CD14-positive monocyte (primary cell): ENCODE results near the gene STAP2. TPM values are rescaled to one million over a fixed set of nuclear protein-coding genes. Genes with fewer than 3 reads are reported as not detected.

Experiments used
- DNase-seq, 3 donors: peaks; one replicate each; pipeline ENCODE4 v3.0.0-alpha.2; 2011 to 2022
- H2AFZ ChIP-seq: 2 replicates; pipeline ENCODE4 v1.6.0; 2012; ENCODE audit warnings: mild to moderate bottlenecking, low read depth, low read length, inconsistent platforms; ENCODE audit not compliant: insufficient read depth, poor library complexity, severe bottlenecking
- H3K27ac ChIP-seq, 2 donors: 1 replicate in 1 of 2; 2 replicates in 1 of 2; pipeline ENCODE4 v1.5.1; 2012 to 2013; ENCODE audit warnings: low read length in 2 of 2, control low read depth in 1 of 2, inconsistent platforms in 1 of 2, low read depth in 1 of 2, mild to moderate bottlenecking in 1 of 2
- H3K27me3 ChIP-seq, 2 donors: one replicate each; pipeline versions ENCODE4 v1.6.0 to v1.6.1; 2011 to 2013; ENCODE audit warnings: low read length in 2 of 2; ENCODE audit not compliant: control insufficient read depth in 2 of 2, insufficient read depth in 2 of 2
- H3K36me3 ChIP-seq, 2 donors: replicated peaks in 1 of 2; 1 replicate in 1 of 2; 2 replicates in 1 of 2; pipeline versions ENCODE4 v1.5.1 to v1.6.1; 2012 to 2013; ENCODE audit warnings: low read length in 2 of 2, control low read depth in 1 of 2, inconsistent platforms in 1 of 2, mild to moderate bottlenecking in 1 of 2; ENCODE audit not compliant: insufficient read depth in 2 of 2, control insufficient read depth in 1 of 2
- H3K4me1 ChIP-seq, 2 donors: 1 replicate in 1 of 2; 2 replicates in 1 of 2; pipeline versions ENCODE4 v1.5.1 to v1.6.1; 2012 to 2013; ENCODE audit warnings: low read length in 2 of 2, control low read depth in 1 of 2, inconsistent platforms in 1 of 2, mild to moderate bottlenecking in 1 of 2, moderate library complexity in 1 of 2; ENCODE audit not compliant: insufficient read depth in 2 of 2, control insufficient read depth in 1 of 2
- H3K4me2 ChIP-seq: replicated peaks from 2 replicates; pipeline ENCODE3; 2012; ENCODE audit warnings: low read length, moderate library complexity, mild to moderate bottlenecking; ENCODE audit not compliant: poor library complexity, severe bottlenecking; ENCODE audit errors: extremely low read depth
- H3K4me3 ChIP-seq, 3 experiments: fragments of 200-600 bp in 1 of 3; sonication (generic) in 1 of 3; replicated peaks in 1 of 3; 1 replicate in 2 of 3; 2 replicates in 1 of 3; pipeline ENCODE4 v1.5.1; 2011 to 2013; ENCODE audit warnings: low read length in 3 of 3, mild to moderate bottlenecking in 3 of 3, control low read depth in 2 of 3, low read depth in 2 of 3, inconsistent platforms in 1 of 3, moderate library complexity in 1 of 3
- H3K79me2 ChIP-seq: 2 replicates; pipeline ENCODE4 v1.6.0; 2012; ENCODE audit warnings: mild to moderate bottlenecking, control low read depth, inconsistent platforms, low read length, moderate library complexity; ENCODE audit not compliant: insufficient read depth
- H3K9ac ChIP-seq: 2 replicates; pipeline ENCODE4 v1.6.0; 2017; ENCODE audit warnings: low read length, mild to moderate bottlenecking; ENCODE audit not compliant: insufficient read depth, poor library complexity, severe bottlenecking
- H3K9me3 ChIP-seq, 2 donors: replicated peaks in 1 of 2; 1 replicate in 1 of 2; 2 replicates in 1 of 2; pipeline versions ENCODE4 v1.5.1 to v1.6.1; 2012 to 2013; ENCODE audit warnings: low read length in 2 of 2, control low read depth in 1 of 2; ENCODE audit not compliant: control insufficient read depth in 1 of 2, insufficient read depth in 1 of 2
- H4K20me1 ChIP-seq: 2 replicates; pipeline ENCODE4 v1.6.0; 2012; ENCODE audit warnings: mild to moderate bottlenecking, low read length, control low read depth, moderate library complexity; ENCODE audit not compliant: insufficient read depth
- H3K27ac Mint-ChIP-seq, 7 donors: one replicate each; pipeline ENCODE4 v1.8.0; 2020; ENCODE audit warnings: mild to moderate bottlenecking in 7 of 7, mixed read lengths in 7 of 7, moderate library complexity in 6 of 7, inconsistent platforms in 2 of 7
- H3K27me3 Mint-ChIP-seq, 3 donors: one replicate each; pipeline ENCODE4 v1.8.0; 2021 to 2022; ENCODE audit warnings: low read depth in 3 of 3, mild to moderate bottlenecking in 3 of 3, mixed read lengths in 3 of 3, moderate library complexity in 3 of 3, inconsistent platforms in 1 of 3
- H3K36me3 Mint-ChIP-seq, 2 donors: one replicate each; pipeline ENCODE4 v1.8.0; 2020; ENCODE audit warnings: mixed read lengths in 2 of 2, inconsistent platforms in 1 of 2, mild to moderate bottlenecking in 1 of 2
- H3K4me1 Mint-ChIP-seq: one replicate; pipeline ENCODE4 v1.8.0; 2020; ENCODE audit warnings: mild to moderate bottlenecking, mixed read lengths
- H3K4me3 Mint-ChIP-seq, 2 donors: one replicate each; pipeline ENCODE4 v1.8.0; 2020; ENCODE audit warnings: mild to moderate bottlenecking in 2 of 2, mixed read lengths in 2 of 2, moderate library complexity in 1 of 2
- H3K9me3 Mint-ChIP-seq, 7 donors: one replicate each; pipeline ENCODE4 v1.8.0; 2020 to 2022; ENCODE audit warnings: mixed read lengths in 7 of 7, mild to moderate bottlenecking in 6 of 7, moderate library complexity in 6 of 7, inconsistent platforms in 2 of 7
- CTCF ChIP-seq: fragments of 200-600 bp; IDR thresholded peaks from one replicate; pipeline ENCODE4 v1.8.0; 2022; ENCODE audit warnings: antibody characterized with exemption, mild to moderate bottlenecking
- WGBS: methylation state at CpG from one replicate; pipeline ENCODE4 v1.1.5; 2013; ENCODE audit warnings: missing lambda C conversion rate; ENCODE audit not compliant: insufficient coverage; 5-methylcytosine and 5-hydroxymethylcytosine counted together
- intact Hi-C, 2 donors: fragments of 100-400 bp; cut with micrococcal nuclease; formaldehyde crosslinking; loops; one replicate each; pipeline versions ENCODE4 v1.15.0 to v1.15.1; 2023
- polyA plus RNA-seq, 3 donors: library from polyadenylated mRNA; depleted of rRNA in 1 of 3; unstranded in 2 of 3; stranded (reverse) in 1 of 3; fragments of 300-500 nt in 2 of 3; fragments of >200 nt in 1 of 3; fragmentation: Illumina TruSeq in 2 of 3; gene quantifications; 1 replicate in 2 of 3; 2 replicates in 1 of 3; pipeline ENCODE4 v1.2.3, GENCODE V29; 2012 to 2021

The STAP2 gene
- polyA plus RNA-seq, 3 donors = 0.11 to 0.17 TPM; not detected in 1

DNA sequence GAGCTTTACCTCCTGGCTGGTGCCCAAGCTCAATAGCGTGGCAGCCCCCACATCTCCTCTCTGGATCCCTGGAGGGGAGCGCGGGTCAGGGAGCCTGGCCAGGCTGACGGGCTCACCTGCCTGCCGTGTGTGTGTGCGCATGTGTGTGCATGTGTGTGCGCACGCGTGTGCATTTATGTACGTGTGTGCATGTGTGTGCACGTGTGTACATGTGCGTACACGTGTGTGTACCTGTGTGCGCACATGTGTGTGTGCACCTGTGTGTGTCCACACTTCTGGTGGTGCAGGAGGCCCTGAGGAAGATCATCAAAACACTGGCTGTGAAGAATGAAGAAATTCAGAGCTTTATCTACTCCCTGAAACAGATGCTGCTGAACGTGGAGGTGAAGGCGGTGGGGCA, 33.0 kb downstream of the STAP2 start:
- intact Hi-C loops = no loop called here
- no peak overlapping the region for H3K9ac ChIP-seq
- Mint-ChIP-seq H3K4me1 (peaks cover 12% of the 10 kb centered on the region), H3K36me3 (no peaks in the 10 kb centered on the region), H3K27me3 (peaks cover 8 to 9% (median 9%) of the 10 kb centered on the region in 3 donors), H3K4me3 (no peak overlapping the region), H3K9me3 (peaks cover 0 to 2% (median 0%) of the 10 kb centered on the region in 7 donors), H3K27ac (no peak overlapping the region)
- peaks cover 0 to 2% of the 10 kb centered on the region in 2 donors for H3K9me3 ChIP-seq
- WGBS = 94% methylated on average over 16 of the region's 16 CpGs
- no peaks in the 10 kb centered on the region for H3K27me3 ChIP-seq
- H3K79me2 ChIP-seq = no peaks in the 10 kb centered on the region
- H2AFZ ChIP-seq = no peak overlapping the region
- TF ChIP-seq CTCF = no peak
- no peak for DNase-seq
- no peak overlapping the region for H3K4me2 ChIP-seq
- no peak overlapping the region for H3K4me3 ChIP-seq
- no peaks in the 10 kb centered on the region for H3K36me3 ChIP-seq
- no peak overlapping the region for H3K27ac ChIP-seq
- no peaks in the 10 kb centered on the region for H4K20me1 ChIP-seq
- H3K4me1 ChIP-seq = peaks cover 0 to 4% of the 10 kb centered on the region in 2 donors

- no peaks in the 10 kb centered on the region for H3K27me3 ChIP-seq
- no peaks in the 10 kb centered on the region for H4K20me1 ChIP-seq
- Mint-ChIP-seq H3K4me3 (no peak overlapping the region), H3K27me3 (peaks cover 7 to 9% (median 8%) of the 10 kb centered on the region in 3 donors), H3K4me1 (peaks cover 12% of the 10 kb centered on the region), H3K27ac (no peak overlapping the region), H3K9me3 (peaks cover 0 to 2% (median 0%) of the 10 kb centered on the region in 7 donors), H3K36me3 (no peaks in the 10 kb centered on the region)
- H3K36me3 ChIP-seq = no peaks in the 10 kb centered on the region
- no peak for TF ChIP-seq CTCF
- H3K4me1 ChIP-seq = peaks cover 0 to 4% of the 10 kb centered on the region in 2 donors
- no peak overlapping the region for H3K27ac ChIP-seq
- H3K79me2 ChIP-seq = no peaks in the 10 kb centered on the region
- no peak overlapping the region for H2AFZ ChIP-seq
- no peaks in the 10 kb centered on the region for H3K9me3 ChIP-seq
- WGBS = 90% methylated on average over 2 of the region's 7 CpGs
- H3K4me2 ChIP-seq = no peak overlapping the region
- no peak overlapping the region for H3K4me3 ChIP-seq
- H3K9ac ChIP-seq = no peak overlapping the region
- intact Hi-C loops = no loop called here
- no peak for DNase-seq
These were observed 33.4 kb downstream of the STAP2 start for GRCh38 chr19:4305257-4305612.
